ENCODE data around the gene NCEH1. TPM values are rescaled to one million over a fixed set of nuclear protein-coding genes. Genes with fewer than 3 reads are reported as not detected.

The NCEH1 gene
- total and polyA plus RNA-seq, 2 of the 13 experiments (the other 11 are each of a cell fraction or from before 2014, with no cell fraction given) = 12.9 to 21.4 TPM

- TF ChIP-seq REPIN1 (CRISPR knock-in tag; IDR thresholded peaks at IDR 0.05; ENCODE audit: borderline replicate concordance, low read depth) (peak; percentile 58; the same call in 1 of the 2 replicates), TAF15 (IDR thresholded peaks at IDR 0.05; ENCODE audit: low read depth, low read length, poor library complexity, severe bottlenecking) (no peak), ZNF253 (CRISPR knock-in tag; IDR thresholded peaks at IDR 0.05; ENCODE audit: borderline replicate concordance) (peak; percentile 67; the same call in 1 of the 2 replicates), PHF8 (CRISPR knock-in tag; IDR thresholded peaks at IDR 0.05) (peak; percentile 71), THAP9 (CRISPR knock-in tag; IDR thresholded peaks at IDR 0.05; ENCODE audit: borderline replicate concordance) (peak; percentile 50; the same call in 1 of the 2 replicates), NRL (CRISPR knock-in tag; IDR thresholded peaks at IDR 0.05; ENCODE audit: borderline replicate concordance) (0 out of 2 replicates have a peak, but pooled peaks have one; percentile 55), RXRA (CRISPR knock-in tag; IDR thresholded peaks at IDR 0.05) (no peak; the same call in 1 of the 2 replicates), SALL2 (CRISPR knock-in tag; IDR thresholded peaks at IDR 0.05) (no peak), HMG20B (CRISPR knock-in tag; conservative IDR thresholded peaks at IDR 0.05) (peak; percentile 17; the same call in 1 of the 2 replicates), SSRP1 (CRISPR knock-in tag; IDR thresholded peaks at IDR 0.05) (no peak), ZNF317 (CRISPR knock-in tag; IDR thresholded peaks at IDR 0.05) (no peak), ZFP1 (CRISPR knock-in tag; IDR thresholded peaks at IDR 0.05) (no peak), ZMAT5 (CRISPR knock-in tag; IDR thresholded peaks at IDR 0.05; ENCODE audit: borderline replicate concordance, low read depth) (no peak), NKX3-1 (CRISPR knock-in tag; IDR thresholded peaks at IDR 0.05) (peak; percentile 14; the same call in 1 of the 2 replicates), ZBTB40 (IDR thresholded peaks at IDR 0.05) (no peak), ZBTB40 (CRISPR knock-in tag; IDR thresholded peaks at IDR 0.05) (no peak; the same call in 1 of the 2 replicates)
These were observed 39.7 kb upstream of the NCEH1 start, which contains the start of gene ECT2 (continued) for GRCh38 chr3:172750368-172751174.
